ENCODE results near the gene HECTD3. TPM values are rescaled to one million over a fixed set of nuclear protein-coding genes. Genes with fewer than 3 reads are reported as not detected.
A peak's percentile ranks its signal among the peaks of the same experiment; 100 is the strongest.

Gene HECTD3
- total and polyA plus RNA-seq, 9 of the 15 experiments (the other 6 are each of a cell fraction or from before 2014, with no cell fraction given), result 6.3 to 50.8 (median 18.9) TPM

DNA sequence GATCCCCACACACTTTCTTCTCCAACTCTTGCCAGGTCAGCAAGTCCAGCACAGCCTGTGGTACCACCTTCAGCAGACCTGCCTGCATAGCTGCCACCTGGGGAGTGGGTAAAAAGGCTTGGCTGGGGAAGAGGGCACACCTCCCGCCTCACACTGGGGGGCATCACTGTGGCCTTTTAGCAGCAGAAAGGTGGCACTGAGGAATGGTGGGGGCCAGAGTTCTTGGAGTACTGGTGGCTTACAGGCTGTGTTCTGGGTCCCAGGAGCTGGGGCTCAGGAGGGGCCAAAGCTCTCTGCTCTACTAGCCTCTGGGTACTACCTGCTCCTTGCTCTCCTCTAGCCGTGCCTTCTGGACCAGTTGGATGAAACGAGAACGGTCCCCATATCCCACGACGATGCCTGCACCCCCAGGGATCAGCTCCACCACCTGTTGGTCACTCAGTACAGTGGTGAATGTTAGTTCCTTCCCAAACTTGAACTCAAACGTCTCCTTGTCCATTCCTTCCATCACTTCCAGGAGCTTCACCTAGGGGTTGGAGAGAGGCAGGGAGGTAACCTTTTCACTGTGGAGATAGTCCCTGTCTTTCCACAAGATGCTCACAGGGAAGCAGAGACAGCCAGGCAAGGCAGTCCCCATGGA, 6.7 kb downstream of the HECTD3 start:
- Histone ChIP-seq H3K9ac (ENCODE audit: insufficient read depth in 1 of 2, low read depth in 2 of 2, low read length in 2 of 2) (no peak overlapping the region), H3K9me1 (ENCODE audit: control insufficient read depth, insufficient read depth, low read length) (no peaks in the 10 kb centered on the region), H3K4me2 (ENCODE audit: insufficient read depth, low read length) (no peak overlapping the region), H3K4me3 (no peak overlapping the region), H2AFZ (ENCODE audit: low read depth, low read length) (no peak overlapping the region), H3K79me2 (ENCODE audit: control insufficient read depth, insufficient read depth, low read length) (0 out of 3 replicates have a peak, but pooled peaks cover 3% of the 10 kb centered on the region), H3K9me3 (replicated peaks; ENCODE audit: control insufficient read depth, insufficient read depth, low read depth, low read length) (no peaks in the 10 kb centered on the region), H4K20me1 (replicated peaks; ENCODE audit: control insufficient read depth, insufficient read depth, low read length) (no peaks in the 10 kb centered on the region; the same call in 1 of the 2 replicates), H3K27ac (ENCODE audit: extremely low read depth, low read depth, low read length) (no peak overlapping the region), H3K4me1 (replicated peaks in 1 of 2; ENCODE audit: control insufficient read depth in 2 of 2, insufficient read depth in 2 of 2, low read length in 2 of 2) (no peaks in the 10 kb centered on the region; a peak in 1 of 5 replicates), H3K27me3 (ENCODE audit: control insufficient read depth in 2 of 2, insufficient read depth in 2 of 2, low read length in 2 of 2) (no peaks in the 10 kb centered on the region), H3K36me3 (ENCODE audit: control insufficient read depth, insufficient read depth, low read length) (peaks cover 78% of the 10 kb centered on the region)
- ChIA-PET CTCF (ENCODE audit: low intra/inter-chr PET ratio) (no interaction called here), POLR2A (interaction anchor here (0.6 to 2.9 kb wide), 10 partner anchors 7 to 285 kb away, joined by 3 to 26 read pairs (median 5); partner anchors contain the start of genes HECTD3 and UROD)
- FAIRE-seq (no peak), ATAC-seq (no peak), DNase-seq (ENCODE audit: extremely low read depth in 1 of 4, low spot score in 3 of 4) (peak in 2 of 4 experiments; percentile 2 to 10)
- BruUV-seq (replicated peaks), result no TSS peak
- intact Hi-C loops (cut with micrococcal nuclease) (no loop called here), in situ Hi-C loops (cut with MboI) (no loop called here)
- WGBS (ENCODE audit: insufficient coverage, low coverage, missing lambda C conversion rate), result 68% methylated on average over 7 of the region's 7 CpGs
- no peak for TF ChIP-seq CBX1 (IDR thresholded peaks at IDR 0.05; ENCODE audit: low read depth)
- no peak for TF ChIP-seq ZNF253 (CRISPR knock-in tag; conservative IDR thresholded peaks at IDR 0.05)

DNA sequence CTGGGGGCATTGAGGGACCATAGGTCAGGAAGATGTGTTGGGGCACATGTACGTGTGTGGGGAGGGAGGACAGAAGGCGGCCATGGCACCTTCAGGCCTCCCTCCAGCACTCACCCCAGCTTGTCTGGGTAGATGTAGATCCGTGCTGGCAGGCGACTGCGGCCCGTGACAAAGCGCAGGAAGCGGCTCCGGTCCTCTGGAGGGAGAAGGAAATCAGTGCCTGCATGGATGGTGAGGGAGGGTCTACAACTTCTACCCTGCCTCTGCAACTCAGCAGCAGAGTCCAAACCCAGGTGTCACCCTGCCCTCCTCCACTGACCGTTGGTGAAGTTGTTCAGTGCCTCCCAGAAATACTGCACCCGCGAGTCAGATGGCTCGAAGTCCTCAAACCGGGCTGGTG, 7.4 kb downstream of the HECTD3 start:
- FAIRE-seq, result no peak
- POLR2A ChIA-PET, result interaction anchor here (1.1 to 2.9 kb wide), 2 partner anchors 8 to 18 kb away, joined by 5 to 26 read pairs; partner anchors contain the start of genes EIF2B3, HECTD3 and UROD
- TF ChIP-seq KDM1A (IDR thresholded peaks at IDR 0.05), result no peak
- TF ChIP-seq TAF1 (IDR thresholded peaks at IDR 0.05; ENCODE audit: control insufficient read depth, extremely low read depth, insufficient read depth, low read length, severe bottlenecking), result no peak
- TF ChIP-seq KAT7 (CRISPR knock-in tag; IDR thresholded peaks at IDR 0.05; ENCODE audit: borderline replicate concordance), result no peak
- no peak for TF ChIP-seq ZKSCAN1 (IDR thresholded peaks at IDR 0.05; ENCODE audit: low read depth, low read length)
- TF ChIP-seq, protein P1, sequence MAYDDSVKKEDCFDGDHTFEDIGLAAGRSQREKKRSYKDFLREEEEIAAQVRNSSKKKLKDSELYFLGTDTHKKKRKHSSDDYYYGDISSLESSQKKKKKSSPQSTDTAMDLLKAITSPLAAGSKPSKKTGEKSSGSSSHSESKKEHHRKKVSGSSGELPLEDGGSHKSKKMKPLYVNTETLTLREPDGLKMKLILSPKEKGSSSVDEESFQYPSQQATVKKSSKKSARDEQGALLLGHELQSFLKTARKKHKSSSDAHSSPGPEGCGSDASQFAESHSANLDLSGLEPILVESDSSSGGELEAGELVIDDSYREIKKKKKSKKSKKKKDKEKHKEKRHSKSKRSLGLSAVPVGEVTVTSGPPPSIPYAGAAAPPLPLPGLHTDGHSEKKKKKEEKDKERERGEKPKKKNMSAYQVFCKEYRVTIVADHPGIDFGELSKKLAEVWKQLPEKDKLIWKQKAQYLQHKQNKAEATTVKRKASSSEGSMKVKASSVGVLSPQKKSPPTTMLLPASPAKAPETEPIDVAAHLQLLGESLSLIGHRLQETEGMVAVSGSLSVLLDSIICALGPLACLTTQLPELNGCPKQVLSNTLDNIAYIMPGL (CRISPR knock-in tag; IDR thresholded peaks at IDR 0.05), result no peak
- no peak for TF ChIP-seq GATA2 (CRISPR knock-in tag; IDR thresholded peaks at IDR 0.05)
- no peak for TF ChIP-seq CBX8 (IDR thresholded peaks at IDR 0.05; ENCODE audit: borderline replicate concordance, extremely low read depth, low read depth, low read length, poor library complexity, severe bottlenecking)
- TF ChIP-seq PYGO2 (tag; IDR thresholded peaks at IDR 0.05), result no peak
- TF ChIP-seq SIX5 (IDR thresholded peaks at IDR 0.05; ENCODE audit: borderline replicate concordance in 1 of 2, insufficient read depth in 1 of 2, low read depth in 1 of 2, low read length in 2 of 2), result no peak
- TF ChIP-seq PRMT5 (CRISPR knock-in tag; IDR thresholded peaks at IDR 0.05), result no peak
- no peak for TF ChIP-seq SAFB (IDR thresholded peaks at IDR 0.05; ENCODE audit: borderline replicate concordance, low read depth, low read length)
- TF ChIP-seq HDAC3 (IDR thresholded peaks at IDR 0.05; ENCODE audit: borderline replicate concordance, partially characterized antibody), result no peak

More for the DNA sequence above, 7.4 kb downstream of the HECTD3 start:
- Histone ChIP-seq H3K27me3 (ENCODE audit: control insufficient read depth in 2 of 2, insufficient read depth in 2 of 2, low read length in 2 of 2) (no peaks in the 10 kb centered on the region), H3K9me1 (ENCODE audit: control insufficient read depth, insufficient read depth, low read length) (no peaks in the 10 kb centered on the region), H3K36me3 (ENCODE audit: control insufficient read depth, insufficient read depth, low read length) (peaks cover 71% of the 10 kb centered on the region), H2AFZ (ENCODE audit: low read depth, low read length) (no peak overlapping the region), H4K20me1 (replicated peaks; ENCODE audit: control insufficient read depth, insufficient read depth, low read length) (no peaks in the 10 kb centered on the region; the same call in 1 of the 2 replicates), H3K4me1 (replicated peaks in 1 of 2; ENCODE audit: control insufficient read depth in 2 of 2, insufficient read depth in 2 of 2, low read length in 2 of 2) (no peaks in the 10 kb centered on the region; a peak in 1 of 5 replicates), H3K4me3 (no peak overlapping the region), H3K4me2 (ENCODE audit: insufficient read depth, low read length) (no peak overlapping the region), H3K9me3 (replicated peaks; ENCODE audit: control insufficient read depth, insufficient read depth, low read depth, low read length) (no peaks in the 10 kb centered on the region), H3K79me2 (ENCODE audit: control insufficient read depth, insufficient read depth, low read length) (no peaks in the 10 kb centered on the region), H3K9ac (ENCODE audit: insufficient read depth in 1 of 2, low read depth in 2 of 2, low read length in 2 of 2) (no peak overlapping the region; a peak in 1 of 4 replicates), H3K27ac (ENCODE audit: extremely low read depth, low read depth, low read length) (no peak overlapping the region)
- intact Hi-C loops (cut with micrococcal nuclease) (no loop called here), in situ Hi-C loops (cut with MboI) (no loop called here)
- ATAC-seq (no peak), DNase-seq (ENCODE audit: extremely low read depth in 1 of 4, low spot score in 3 of 4) (peak in 2 of 4 experiments; percentile 4 to 10)
- no TSS peak for BruUV-seq (replicated peaks)
- 94% methylated on average over 14 of the region's 14 CpGs for WGBS (ENCODE audit: insufficient coverage, low coverage, missing lambda C conversion rate)
- CTCF ChIA-PET (ENCODE audit: low intra/inter-chr PET ratio), result no interaction called here
